H1 (cell line): ENCODE data around the gene DOK3. TPM values are rescaled to one million over a fixed set of nuclear protein-coding genes. Genes with fewer than 3 reads are reported as not detected.

Experiments used
- ASH2L ChIP-seq: fragments of 200-600, 300-600 bp; sonication (generic); IDR thresholded peaks from one replicate; pipeline ENCODE4 v1.7.1; 2017; ENCODE audit warnings: low read length
- KDM1A ChIP-seq: fragments of 200-600, 300-600 bp; sonication (generic); IDR thresholded peaks from 2 replicates; pipeline ENCODE4 v1.7.1; 2016; ENCODE audit warnings: mild to moderate bottlenecking, low read length, borderline replicate concordance
- RFX5 ChIP-seq: IDR thresholded peaks from 2 replicates; pipeline ENCODE4 v1.6.1; 2011; ENCODE audit warnings: low read depth, low read length, improper control_type of control experiment, borderline replicate concordance
- polyA plus RNA-seq, 7 experiments: library from polyadenylated mRNA; depleted of rRNA in 3 of 7; stranded (reverse) in 5 of 7; unstranded in 2 of 7; fragments of >200 nt in 5 of 7; fragments of 200-250 nt in 2 of 7; gene quantifications; 1 replicate in 5 of 7; 2 replicates in 1 of 7; 4 replicates in 1 of 7; pipeline versions ENCODE4 v1.2.1 to v1.2.3, GENCODE V29; 2011 to 2013; ENCODE audit warnings: missing spikeins in 2 of 7, mixed read lengths in 2 of 7
- total RNA-seq: library from RNA; stranded (reverse); fragmentation: NEBNext Ultra II Directional; extraction: Animal tissue kit (Norgen Biotek cat#: 25700); gene quantifications from 2 replicates; pipeline ENCODE4 v1.2.1, GENCODE V29; 2021

Gene DOK3
- total and polyA plus RNA-seq, 2 of the 8 experiments (the other 6 are each of a cell fraction or from before 2014, with no cell fraction given) = 4.2 to 6.4 TPM

DNA sequence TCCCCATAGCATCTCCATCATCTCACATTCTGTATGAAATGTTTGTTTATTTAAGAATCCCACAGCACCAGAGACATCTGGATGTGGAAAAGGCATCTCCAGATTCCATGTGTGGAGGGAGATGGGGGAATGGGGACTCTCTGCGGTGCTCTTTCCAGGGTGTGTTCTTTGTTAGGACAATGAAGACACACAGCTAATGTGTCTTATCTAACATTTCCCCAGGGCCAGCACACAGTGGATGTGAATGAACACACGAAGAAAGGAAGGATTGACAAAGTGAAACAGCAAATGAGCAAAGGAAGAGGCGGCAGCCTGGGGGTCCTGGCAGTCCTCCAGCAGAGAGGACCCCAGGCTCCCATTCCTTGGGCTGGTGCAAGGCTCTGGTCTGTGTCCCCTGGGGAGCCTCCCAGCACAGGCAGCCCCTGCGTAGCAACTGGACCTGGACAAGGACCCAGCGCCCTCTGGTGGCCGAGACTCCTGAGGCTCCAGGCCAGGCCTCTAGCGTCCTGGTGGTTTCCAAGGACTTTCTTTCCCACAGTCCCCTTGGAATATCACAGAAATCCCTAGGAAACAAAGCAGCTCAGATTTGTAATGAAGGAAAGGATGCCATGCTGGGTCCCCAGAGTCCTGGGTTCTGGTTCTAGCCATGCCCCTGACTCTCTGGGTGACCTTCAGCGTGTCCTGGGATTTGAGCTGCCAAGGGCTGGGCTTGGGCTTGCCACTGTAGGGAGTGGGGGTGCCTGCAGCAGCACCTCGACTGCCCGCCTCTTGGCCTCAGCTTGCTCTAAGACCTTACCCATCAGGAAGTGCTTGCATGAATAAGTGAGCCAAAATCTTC is 8.7 kb downstream of the DOK3 start (continued):
- TF ChIP-seq KDM1A = no peak
- peak; percentile 36 for TF ChIP-seq ASH2L
- 0 out of 2 replicates have a peak, but pooled peaks have one; percentile 33 for TF ChIP-seq RFX5
